Fibroblast of skin of abdomen (primary cell): ENCODE measurements around the gene ANGPT4.
"Not testable (repeated sequence)": the region's sequence is repeated elsewhere in the genome, so short reads cannot be mapped to it uniquely, and the experiment has no call there.

Source experiments
- DNase-seq: peaks from one replicate; pipeline ENCODE4 v3.0.0-alpha.2; 2013

ANGPT4 gene

DNA sequence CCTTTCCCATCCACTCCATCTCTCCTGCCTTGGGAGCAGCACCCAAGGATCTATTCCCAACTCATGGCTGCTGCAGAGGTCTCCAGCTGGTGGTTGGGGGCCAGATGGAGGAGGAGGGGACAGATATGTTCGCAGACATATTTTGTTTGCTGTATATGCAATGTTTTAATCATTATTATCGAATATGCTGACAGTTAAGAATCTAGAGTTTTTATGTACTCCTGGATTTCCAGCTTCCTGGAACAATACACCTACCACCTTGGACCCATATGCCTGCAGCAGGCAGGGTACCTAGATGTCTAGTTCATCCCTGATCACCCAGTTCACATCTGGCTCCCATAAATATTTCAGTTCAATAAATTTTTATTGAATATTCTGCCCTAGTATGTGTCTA, 73.6 kb downstream of the ANGPT4 start:
- no peak for DNase-seq

DNA sequence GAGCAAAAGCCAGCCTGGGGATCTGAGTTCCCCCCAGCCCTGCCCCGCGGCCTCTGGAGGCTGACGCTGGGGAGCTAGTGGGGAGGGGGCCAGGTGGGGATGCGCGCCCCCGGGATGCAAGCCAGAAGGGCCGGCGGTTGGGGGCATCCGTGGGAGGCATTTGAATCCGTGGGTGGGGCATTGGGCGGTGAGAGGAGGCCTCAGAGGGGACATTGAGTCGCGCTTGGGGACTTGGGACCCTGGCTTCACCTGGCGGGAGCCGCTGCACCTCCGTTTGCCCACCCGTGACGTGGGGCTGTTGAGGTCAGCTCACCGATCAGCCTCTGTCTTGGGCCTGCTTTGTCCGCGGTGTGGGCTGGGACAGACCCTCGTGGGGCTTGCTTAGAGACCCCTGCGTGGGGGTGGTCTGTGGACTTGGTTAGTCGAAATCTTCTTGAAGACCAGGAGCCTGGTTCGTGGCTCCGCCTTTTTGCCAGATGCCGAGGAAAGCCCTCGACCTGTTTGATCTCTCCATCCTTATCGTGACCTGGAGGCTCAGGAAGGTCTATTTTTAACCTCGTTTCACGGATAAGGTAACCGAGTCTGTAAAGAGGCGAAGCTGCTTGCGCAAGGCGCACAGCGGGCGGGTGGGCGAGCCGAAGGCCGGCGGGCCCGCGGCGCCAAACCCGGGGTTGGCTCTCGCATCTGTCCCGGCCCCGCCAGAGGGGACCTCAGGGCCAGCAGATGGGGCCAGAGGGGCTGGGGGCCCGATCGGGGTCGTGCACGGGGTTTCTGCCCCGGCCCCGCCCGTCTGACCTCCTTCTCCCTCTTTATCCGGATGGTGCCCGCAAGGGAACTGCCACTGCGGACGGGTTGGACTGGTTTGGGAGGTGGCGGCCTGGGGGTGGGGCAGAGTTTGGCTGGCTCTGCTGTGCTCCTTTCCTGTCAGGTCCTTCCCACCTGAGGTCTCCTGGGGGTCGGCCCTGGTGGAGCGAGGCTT, 74.3 kb downstream of the ANGPT4 start:
- no peak for DNase-seq

DNA sequence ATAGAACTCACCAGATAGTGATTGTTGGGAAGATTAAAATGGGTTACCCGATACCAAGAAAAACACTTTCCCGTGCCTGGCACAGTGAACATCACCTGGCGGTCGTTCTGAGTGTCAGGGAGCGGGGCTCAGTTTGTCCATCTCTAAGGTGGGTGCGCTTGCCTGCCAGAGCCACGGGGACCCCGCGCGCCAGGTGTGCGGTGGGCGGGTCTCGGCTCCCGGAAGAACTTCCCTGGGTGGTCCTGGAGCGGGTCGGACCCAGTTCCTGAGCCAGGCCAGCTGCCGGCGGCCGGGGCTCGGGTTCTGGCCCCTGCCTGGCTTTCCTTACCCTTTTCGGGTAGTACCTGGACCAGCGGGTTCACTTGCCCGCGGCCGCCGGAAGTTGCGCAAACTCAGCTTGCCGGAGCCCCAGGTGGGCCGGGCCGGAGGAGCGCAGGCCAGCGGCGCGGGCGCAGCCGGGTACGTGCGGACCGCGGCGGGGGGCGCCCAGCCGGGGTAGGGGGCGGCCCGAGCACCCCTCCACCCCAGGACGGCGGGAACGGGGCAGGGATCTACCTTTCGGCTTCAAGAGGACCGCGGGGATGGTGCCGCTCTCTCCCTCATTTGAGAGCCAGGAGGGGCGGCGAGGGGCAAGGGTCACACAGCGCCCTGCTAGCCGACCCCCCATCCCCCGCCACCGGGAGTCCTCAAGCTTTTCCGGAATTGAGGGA, 75.1 kb downstream of the ANGPT4 start:
- DNase-seq = no peak

DNA sequence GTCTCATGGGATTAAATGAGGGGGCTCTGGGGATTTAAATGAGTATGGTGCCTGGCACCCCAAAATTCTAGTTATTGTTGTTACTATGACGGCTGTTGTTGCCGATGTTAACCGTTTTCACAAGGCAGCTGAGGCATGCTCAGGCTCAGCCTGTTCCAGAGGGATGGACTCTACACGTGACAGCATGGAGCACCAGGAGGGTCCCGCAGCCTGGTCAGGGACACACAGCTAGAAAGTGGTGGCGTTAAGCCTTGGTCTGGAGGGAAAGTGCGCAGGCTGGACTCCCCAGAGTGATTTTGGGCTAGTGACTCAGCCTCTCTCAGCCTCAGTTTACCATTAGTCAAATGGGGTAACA, 75.7 kb downstream of the ANGPT4 start:
- no peak for DNase-seq

DNA sequence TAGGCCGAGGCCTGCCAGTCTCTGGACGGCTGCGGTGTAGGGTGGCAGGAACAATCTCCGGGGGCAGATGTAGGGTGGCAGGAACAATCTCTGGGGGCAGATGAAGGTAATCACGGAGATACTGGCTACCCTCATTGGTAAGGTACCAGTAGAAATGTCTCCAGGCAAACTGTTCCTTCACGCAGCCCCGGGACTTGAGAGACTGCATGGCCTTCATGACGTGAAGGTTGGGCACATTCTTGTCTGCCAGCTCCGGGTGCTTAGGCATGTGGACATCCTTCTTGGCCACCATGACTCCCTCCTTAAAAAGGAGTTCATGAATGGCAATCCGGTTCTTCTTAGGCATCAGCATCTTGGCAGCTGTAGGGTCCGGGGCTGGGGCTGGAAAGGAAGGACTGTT, 76.5 kb downstream of the ANGPT4 start:
- DNase-seq = no peak

DNA sequence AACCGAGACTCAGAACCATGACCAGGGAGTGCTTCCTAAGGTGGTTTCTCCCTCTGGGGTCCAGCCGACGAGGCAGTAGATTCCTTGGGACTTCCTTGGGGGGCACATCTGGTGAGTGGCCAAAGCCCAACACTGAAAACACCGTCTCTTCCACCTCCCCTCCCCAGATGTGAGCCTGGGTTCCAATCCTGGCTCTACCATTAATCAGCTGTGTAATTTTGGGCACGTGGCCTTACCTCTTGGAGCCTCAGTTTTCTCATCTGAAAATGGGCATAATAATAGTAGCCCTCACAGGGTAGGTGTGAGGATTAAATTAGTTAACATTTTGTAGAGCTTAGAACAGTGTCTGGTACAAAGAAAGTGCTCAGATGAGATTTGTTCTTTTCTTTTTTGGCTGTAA, 77.1 kb downstream of the ANGPT4 start:
- DNase-seq = no peak

DNA sequence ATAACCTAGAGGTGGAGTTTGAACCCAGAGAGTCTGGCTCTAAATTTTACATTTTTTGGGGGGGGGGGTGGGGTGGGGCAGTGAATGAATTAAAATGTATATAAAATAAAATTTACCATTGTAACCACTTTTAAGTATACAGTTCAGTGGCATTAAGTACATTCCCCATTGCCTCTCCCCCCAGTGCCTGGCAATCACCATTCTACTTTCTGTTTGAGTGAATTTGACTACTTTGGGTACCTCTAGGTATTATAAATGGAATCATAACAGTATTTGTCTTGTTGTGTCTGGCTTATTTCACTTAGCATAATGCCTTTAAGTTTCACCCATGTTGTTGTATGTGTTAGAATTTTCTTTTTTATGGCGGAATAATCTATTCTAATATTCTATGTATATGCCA, 79.9 kb downstream of the ANGPT4 start:
- no peak for DNase-seq

DNA sequence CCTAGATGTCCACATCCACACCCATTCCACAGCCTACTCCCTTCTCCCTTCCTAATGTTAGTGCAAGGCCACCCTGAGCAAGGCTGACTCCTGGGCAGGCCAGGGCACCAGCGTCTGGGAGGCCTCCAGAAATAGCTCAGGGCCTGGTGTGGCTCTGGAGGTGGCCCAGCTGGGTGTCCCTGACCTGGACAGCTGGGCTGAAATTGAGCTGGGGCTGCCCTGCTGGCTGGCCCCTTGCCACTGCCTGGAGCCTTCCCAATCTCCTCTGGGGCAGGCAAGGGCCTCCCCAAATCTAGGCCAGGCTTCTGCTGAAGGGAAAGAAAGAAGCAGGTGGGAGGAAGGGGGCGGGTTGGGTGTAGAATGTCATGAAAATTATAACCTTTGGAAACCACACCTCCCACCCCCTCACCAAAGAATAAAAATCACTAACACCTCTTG, 80.5 kb downstream of the ANGPT4 start:
- no peak for DNase-seq

DNA sequence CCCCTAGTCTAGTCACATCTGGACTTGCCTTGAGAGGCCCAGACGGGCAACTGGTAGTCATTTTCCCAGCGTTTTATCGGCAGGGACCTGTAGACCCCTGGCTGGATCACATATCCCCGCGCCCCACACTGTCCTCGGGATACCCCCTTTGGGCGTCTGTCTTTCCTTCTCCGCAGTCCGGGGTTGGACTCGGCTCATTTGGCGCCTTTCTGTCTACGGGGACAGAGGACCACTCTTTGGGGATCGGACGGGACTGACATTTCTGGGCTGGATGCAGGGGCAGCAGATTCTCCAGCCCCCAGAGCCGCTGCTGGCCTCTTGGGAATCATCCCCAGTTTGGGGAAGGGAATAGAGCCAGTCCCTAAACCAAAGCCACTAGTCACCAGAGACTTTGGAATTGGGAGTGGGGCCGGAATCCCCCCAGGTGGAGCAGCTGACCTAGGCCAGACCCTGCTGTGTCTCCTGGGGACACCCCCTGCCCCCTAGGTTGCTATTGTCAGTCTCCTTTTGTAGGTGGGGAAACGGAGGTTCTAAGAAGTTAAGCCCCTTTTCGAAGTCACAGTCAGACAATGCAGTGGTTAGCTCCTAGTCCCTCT, 81.9 kb downstream of the ANGPT4 start:
- DNase-seq = no peak

DNA sequence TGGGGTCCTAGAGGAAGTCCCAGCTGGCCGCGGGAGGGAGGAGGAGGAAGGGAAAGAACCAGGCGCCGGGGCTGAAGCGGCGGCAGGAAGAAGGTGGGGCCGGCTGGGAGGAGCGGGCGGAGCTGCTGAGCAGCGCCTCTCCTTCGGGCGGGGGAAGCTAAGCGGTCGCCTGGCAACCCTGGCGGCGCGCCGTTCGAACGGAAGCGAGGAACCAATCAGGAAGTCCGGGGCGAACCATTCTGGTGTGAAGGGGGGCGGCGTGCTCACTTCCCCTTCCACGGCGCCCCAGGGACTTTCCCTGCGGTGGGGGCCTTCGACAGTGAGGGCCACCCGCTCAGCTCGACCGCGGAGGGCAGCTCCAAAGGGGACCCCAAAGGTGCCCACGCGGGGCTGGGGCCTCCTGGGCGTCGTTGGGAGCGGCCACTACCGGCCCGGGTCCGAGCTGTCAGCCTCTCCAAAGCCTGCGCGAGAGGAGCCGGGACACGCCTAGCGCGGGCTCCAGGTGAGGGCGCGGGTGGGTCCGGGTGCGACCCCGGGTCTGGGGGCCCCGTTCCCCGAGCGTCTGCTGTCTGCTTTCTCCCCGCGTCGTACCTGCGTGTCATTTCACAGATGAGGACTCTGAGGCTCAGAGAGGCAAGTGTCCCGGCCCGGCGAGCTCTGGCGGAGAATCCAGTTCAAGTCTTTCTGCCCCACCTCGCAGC, 82.5 kb downstream of the ANGPT4 start, which contains the start of gene FAM110A:
Gene FAM110A, plus strand, starts transcription at position 266 of the 701 bp plus-strand sequence. CDS start 11,090 bp downstream, outside the sequence.
- DNase-seq = peak; percentile 94

DNA sequence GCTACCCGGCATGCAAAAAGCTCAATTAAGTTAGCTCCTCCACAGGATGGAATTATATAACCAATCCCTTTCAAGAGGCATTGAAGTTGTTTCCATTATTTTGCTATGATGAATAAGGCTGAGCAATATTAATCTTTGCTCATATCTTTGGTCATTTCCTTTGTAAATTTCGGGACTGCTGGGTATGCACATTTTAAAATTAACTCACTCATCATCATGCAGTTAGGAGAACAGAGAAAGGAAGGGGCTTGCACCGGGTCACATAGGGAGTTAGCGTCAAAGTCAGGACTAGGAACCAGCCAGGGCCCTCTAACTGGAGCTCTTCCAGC, 83.0 kb downstream of the ANGPT4 start:
- no peak for DNase-seq

DNA sequence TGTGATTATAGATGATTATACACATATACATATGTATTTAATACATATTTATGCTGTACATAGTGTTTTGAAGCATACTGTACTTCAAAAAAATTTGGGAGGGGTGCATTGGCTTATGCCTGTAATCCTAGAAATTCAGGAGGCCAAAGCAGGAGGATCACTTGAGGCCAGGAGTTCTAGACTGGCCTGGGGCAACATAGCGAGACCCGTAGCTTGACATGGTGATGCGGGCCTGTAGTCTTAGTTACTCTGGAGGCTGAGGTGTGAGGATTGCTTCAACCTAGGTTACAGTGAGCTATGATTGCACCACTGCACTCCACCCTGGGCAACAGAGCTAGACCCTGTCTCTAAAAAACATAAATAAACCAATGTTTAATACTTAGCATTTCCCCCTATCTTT, 84.2 kb downstream of the ANGPT4 start:
- no peak for DNase-seq

DNA sequence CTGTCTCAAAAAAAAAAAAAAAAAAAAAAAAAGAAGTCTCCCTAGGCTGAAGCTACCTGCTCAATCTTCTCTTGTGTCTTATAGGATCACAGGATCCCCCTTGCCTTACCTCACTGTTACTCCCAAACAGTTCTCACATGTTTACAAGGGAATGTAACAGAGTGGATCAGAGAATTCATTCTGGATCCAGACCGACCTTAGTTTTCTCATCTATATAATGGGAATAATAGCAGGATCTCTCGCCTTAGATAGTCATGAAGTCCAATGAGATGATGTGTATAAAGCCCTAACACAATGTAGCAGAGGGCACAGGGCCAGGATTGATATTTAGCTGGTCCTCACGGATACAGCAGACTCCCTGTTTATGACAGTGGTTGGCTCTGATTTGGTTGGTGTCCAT, 84.9 kb downstream of the ANGPT4 start:
- DNase-seq = no peak

DNA sequence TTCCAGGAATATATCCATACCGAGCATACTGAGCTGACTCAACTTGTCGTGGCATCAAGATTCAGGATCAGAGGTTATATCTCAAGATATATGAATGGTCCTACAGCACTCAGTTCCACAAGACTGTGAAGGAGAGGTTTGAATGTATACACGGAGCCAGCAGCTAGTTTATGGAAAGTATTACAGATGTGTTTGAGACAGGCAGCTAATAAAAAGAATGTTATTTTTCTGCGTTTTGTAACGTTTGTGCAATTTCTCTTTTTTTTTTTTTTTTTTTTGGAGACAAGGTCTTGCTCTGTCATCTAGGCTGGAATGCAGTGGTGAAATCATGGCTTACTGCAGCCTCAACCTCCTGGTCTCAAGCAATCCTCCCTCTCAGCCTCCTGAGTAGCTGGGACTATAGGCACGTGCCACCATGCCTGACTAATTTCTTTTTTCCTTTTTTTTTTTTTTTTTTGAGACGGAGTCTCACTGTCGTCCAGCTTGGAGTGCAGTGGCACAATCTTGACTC, 86.1 kb downstream of the ANGPT4 start:
- DNase-seq = peak; percentile 67

DNA sequence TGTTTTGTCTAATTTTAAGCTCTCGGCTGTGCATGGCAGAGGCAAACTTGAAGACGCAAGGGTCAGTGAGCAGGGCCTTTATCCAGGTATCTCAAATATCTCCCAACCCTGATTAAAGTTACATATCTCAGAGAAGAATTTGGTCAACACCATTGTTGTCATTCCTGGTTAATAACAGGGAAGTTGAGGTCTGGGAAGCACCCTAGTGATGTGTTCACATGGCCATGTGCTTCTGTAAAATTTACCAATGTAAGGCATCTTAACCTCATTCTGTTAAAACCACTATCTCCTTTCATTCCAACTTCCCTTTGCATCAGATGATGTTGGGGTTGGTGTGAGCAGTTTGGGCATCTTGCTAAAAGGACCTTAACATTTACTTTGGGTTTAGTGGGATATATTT, 86.6 kb downstream of the ANGPT4 start:
- DNase-seq = peak; percentile 28

DNA sequence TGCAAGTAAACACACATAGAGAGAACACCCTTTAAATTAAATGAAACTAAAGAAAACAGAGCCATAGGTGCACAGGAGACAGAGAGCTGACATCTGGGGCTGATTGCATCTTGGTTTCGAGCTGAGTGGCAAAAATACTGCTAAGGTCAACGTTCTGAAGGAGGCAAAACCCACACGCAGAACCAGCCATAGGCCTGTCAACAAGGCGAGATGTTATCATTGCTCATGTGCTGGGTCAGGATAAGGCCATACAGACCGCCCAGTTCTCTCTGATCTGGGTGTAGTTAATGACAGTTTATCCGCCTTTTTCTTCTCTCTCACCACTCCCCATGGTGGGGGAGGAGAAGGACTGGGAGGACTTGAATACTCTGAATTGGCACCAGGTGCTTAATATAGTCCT, 87.1 kb downstream of the ANGPT4 start:
- no peak for DNase-seq

DNA sequence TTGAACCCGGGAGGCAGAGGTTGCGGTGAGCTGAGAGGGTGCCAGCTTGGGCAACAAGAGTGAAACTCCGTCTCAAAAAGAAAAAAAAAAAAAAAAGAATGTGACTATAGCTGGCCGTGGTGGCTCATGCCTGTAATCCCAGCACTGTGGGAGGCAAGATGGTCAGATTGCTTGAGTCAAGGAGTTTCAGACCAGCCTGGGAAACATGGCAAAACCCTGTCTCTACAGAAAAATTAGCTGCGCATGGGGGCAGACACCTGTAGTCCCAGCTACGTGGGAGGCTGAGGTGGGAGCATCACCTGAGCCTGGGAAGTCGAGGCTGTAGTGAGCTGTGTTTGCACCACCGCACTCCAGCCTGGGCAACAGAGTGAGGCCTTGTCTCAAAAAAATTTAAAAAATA, 88.2 kb downstream of the ANGPT4 start:
- DNase-seq = not testable (repeated sequence)

DNA sequence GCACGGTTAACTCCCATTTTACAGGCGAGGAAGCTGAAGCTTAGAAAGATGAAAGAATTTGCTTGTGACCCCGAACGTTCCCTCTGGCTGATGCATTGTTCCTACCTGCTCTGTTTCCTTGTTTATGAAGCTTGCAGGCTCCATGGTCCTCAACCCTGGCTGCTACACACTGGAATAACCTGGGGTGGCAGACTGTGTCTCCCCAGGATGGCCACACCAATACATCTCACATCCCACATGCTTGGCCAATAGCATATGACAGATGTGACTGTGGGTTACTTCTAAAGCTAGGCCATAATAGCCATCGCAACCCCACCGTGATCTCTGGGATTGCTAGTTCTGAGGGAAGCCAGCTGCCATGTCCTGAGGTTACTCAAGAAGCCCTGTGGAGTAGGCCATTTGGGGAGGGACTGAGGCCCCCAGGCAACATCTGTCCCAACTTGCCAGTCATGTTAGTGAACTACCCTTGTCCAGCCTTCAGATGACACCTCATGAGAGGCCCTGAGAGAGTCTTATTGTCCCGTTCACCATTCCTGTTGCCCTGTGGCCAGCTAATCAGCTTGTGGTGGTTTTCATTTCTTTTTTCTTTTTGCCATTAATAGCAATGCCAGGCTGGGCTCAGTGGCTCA, 89.3 kb downstream of the ANGPT4 start:
- no peak for DNase-seq

DNA sequence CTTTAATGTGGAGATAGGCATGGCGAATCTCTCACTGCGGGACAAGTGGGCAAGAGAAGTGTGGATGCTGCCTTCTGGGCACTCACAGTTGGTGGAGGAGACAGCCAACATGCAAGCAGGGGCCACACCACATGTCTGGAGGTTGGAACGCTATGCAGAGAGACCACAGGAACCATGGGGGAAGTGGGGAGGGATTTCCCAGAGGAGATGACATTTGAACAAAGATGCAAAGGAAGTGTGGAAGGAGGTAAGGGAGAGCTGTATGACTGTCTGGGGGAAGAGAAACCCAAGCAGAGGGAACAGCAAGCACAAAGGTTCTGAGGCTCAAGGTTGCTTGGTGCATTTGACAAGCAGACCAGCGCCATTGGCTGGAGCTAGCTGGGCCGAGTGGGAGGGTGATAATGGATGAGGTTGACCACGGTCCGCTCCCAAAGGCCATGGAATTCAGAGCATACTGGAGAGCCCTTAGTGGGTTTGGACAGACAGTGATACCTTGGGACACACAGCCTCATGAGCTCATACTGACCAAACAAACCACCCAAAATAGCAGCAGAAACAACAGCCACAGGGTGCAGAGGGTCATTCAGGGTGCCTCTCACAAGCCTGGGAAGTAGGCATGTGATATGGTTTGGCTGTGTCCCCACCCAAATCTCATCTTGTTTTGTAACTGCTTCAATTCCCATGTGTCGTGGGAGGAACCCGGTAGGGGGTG, 90.3 kb downstream of the ANGPT4 start:
- no peak for DNase-seq

DNA sequence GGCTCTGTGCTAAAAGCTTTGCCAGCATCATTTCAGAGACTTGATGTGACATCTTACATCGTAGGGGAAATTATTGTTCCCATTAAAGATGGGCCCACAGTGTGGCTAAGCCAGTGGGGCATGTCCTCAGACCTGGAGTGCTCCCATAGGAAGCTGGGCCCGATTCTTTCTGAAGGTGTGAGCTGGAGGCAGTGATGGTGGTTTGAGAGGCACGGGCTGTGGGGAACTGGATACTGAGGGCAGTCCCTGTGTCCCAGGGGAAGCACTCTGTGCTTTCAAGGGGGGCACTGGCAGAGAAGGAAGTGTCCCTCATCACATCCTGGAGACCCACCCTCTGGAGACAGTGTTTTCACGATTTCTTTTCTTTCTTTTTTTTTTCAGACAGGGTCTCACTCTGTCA, 91.2 kb downstream of the ANGPT4 start:
- DNase-seq = no peak

DNA sequence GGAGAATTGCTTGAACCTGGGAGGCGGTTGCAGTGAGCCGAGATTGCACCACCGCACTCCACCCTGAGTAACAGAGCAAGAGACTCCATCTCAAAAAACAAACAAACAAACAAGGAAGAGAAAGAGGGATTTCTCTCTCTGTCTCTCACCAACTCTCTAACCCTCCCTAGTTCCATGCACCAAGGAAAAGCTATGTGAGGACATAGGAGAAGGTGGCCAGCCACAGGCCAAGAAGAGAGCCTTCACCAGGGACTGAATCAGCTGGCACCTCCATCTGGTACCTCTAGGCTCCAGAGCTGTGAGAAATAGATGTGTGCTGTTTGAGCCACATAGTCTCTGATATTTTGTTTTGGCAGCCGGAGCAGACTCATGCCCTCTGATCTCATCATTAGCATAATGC, 91.6 kb downstream of the ANGPT4 start:
- no peak for DNase-seq

DNA sequence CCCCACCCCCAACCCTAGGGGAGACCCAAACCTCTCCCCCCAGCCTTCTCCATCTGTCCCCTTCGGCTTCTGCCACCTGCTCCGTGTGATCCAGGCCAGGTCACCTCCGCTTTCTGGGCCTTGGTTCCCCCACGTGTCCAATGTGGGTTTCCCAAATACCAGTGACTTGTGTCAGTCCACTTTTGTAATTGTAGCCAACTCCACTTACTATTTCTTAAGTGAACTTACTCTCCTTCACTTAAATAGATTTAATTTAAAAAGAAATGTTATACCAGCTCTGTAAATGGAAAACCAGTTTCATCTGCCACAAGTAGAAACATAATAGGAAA, 92.6 kb downstream of the ANGPT4 start:
- DNase-seq = no peak
